HepG2 (cell line): Measurements from ENCODE around the gene PAMR1.

ENCODE experiments used
- CEBPG ChIP-seq: IDR thresholded peaks from 2 replicates; pipeline ENCODE4 v1.6.1; 2016
- MIER2 ChIP-seq: IDR thresholded peaks from 2 replicates; pipeline ENCODE4 v1.6.1; 2016; ENCODE audit warnings: missing biosample characterization, missing genetic modification reagents
- PHF8 ChIP-seq: sonication (generic); formaldehyde crosslinking; IDR thresholded peaks from 2 replicates; pipeline ENCODE4 v1.5.0; 2020; ENCODE audit warnings: missing genetic modification reagents
- POLR2A ChIP-seq, 2 experiments: IDR thresholded peaks; 2 replicates each; pipeline ENCODE4 v1.6.1; 2011; ENCODE audit warnings: low read depth in 2 of 2, low read length in 2 of 2, mild to moderate bottlenecking in 1 of 2, moderate library complexity in 1 of 2; ENCODE audit not compliant: insufficient read depth in 1 of 2
- POLR2AphosphoS5 ChIP-seq: IDR thresholded peaks from 2 replicates; pipeline ENCODE4 v1.6.1; 2012; ENCODE audit warnings: low read depth, low read length
- RBM22 ChIP-seq: fragments of 200-400 bp; formaldehyde crosslinking; optimal IDR thresholded peaks from 2 replicates; pipeline ENCODE3; 2017; ENCODE audit warnings: mild to moderate bottlenecking, low read length, moderate library complexity
- TAF1 ChIP-seq: sonication (generic); formaldehyde crosslinking; IDR thresholded peaks from 2 replicates; pipeline ENCODE4 v1.4.0; 2020; ENCODE audit warnings: missing genetic modification reagents
- ZBTB26 ChIP-seq: IDR thresholded peaks from 2 replicates; pipeline ENCODE4 v1.6.1; 2016; ENCODE audit warnings: missing compliant biosample characterization, missing genetic modification reagents, borderline replicate concordance
- ZNF280D ChIP-seq: sonication (generic); formaldehyde crosslinking; IDR thresholded peaks from 2 replicates; pipeline ENCODE4 v1.5.1; 2020; ENCODE audit warnings: mild to moderate bottlenecking, missing genetic modification reagents
- TF ChIP-seq, protein P1 (sequence below): sonication (generic); formaldehyde crosslinking; IDR thresholded peaks from 2 replicates; pipeline ENCODE4 v1.4.0; 2020; ENCODE audit warnings: mild to moderate bottlenecking, missing genetic modification reagents

- no peak for TF ChIP-seq MIER2
- no peak for TF ChIP-seq PHF8 (CRISPR knock-in tag)
- TF ChIP-seq CEBPG, result no peak
- no peak for TF ChIP-seq TAF1
- no peak for TF ChIP-seq POLR2AphosphoS5
- TF ChIP-seq, protein P1, sequence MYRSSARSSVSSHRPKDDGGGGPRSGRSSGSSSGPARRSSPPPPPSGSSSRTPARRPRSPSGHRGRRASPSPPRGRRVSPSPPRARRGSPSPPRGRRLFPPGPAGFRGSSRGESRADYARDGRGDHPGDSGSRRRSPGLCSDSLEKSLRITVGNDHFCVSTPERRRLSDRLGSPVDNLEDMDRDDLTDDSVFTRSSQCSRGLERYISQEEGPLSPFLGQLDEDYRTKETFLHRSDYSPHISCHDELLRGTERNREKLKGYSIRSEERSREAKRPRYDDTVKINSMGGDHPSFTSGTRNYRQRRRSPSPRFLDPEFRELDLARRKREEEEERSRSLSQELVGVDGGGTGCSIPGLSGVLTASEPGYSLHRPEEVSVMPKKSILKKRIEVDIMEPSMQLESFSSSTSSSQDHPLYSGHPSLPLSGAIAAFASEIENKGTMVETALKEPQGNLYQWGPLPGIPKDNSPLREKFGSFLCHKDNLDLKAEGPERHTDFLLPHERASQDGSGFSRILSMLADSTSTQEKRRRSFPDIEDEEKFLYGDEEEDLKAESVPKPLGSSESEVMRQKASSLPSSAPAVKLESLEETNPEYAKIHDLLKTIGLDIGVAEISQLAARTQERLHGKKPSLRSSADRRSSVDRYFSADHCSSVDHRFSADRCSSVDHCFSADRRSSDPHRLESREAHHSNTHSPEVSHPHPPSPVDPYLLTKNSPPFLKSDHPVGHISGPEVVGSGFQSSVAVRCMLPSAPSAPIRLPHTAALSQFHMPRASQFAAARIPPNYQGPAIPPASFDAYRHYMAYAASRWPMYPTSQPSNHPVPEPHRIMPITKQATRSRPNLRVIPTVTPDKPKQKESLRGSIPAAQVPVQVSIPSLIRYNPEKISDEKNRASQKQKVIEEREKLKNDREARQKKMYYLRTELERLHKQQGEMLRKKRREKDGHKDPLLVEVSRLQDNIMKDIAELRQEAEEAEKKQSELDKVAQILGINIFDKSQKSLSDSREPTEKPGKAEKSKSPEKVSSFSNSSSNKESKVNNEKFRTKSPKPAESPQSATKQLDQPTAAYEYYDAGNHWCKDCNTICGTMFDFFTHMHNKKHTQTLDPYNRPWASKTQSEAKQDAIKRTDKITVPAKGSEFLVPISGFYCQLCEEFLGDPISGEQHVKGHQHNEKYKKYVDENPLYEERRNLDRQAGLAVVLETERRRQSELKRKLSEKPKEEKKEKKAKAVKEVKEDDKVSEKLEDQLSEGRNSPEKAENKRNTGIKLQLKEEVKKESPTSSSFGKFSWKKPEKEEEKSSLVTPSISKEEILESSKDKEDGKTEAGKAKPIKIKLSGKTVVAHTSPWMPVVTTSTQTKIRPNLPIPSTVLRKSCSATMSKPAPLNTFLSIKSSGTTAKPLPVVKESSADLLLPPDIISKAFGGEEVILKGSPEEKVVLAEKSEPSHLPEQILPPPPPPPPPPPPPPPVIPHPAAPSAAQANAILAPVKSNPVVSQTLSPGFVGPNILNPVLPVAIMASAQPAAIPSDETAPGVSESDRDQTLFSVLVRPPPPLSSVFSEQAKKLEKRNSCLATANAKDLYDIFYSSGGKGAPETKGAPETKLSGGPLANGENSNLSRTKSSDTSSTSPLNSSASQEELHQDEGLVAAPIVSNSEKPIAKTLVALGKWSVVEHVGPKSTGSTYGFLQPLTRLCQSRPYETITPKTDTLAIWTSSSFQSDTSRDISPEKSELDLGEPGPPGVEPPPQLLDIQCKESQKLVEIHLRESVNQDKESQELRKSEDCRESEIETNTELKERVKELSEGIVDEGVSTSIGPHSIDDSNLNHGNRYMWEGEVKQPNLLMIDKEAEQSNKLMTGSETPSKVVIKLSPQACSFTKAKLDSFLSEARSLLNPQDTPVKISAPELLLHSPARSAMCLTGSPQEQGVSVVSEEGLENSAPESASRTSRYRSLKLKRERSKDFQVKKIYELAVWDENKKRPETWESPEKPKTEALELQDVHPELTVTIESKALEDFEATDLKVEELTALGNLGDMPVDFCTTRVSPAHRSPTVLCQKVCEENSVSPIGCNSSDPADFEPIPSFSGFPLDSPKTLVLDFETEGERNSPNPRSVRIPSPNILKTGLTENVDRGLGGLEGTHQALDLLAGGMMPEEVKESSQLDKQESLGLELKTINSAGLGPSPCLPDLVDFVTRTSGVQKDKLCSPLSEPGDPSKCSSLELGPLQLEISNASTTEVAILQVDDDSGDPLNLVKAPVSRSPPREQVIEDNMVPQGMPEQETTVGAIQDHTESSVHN (CRISPR knock-in tag), result no peak
- TF ChIP-seq POLR2A (IDR thresholded peaks at IDR 0.05; ENCODE audit: insufficient read depth in 1 of 2, low read depth in 2 of 2, low read length in 2 of 2), result no peak
- no peak for TF ChIP-seq ZNF280D (CRISPR knock-in tag)
- TF ChIP-seq RBM22, result no peak
- no peak for TF ChIP-seq ZBTB26 (CRISPR knock-in tag)
Observed at GRCh38 chr11:35520376-35520775, 5.0 kb downstream of the PAMR1 start.
